H7 (cell line): ENCODE results near the gene NFIA. TPM values are rescaled to one million over a fixed set of nuclear protein-coding genes. Genes with fewer than 3 reads are reported as not detected.

Experiments used
- DNase-seq: peaks from one replicate; pipeline ENCODE4 v3.0.0; 2012
- H3K27me3 ChIP-seq: 2 replicates; pipeline ENCODE4 v1.6.0; 2011; ENCODE audit warnings: mild to moderate bottlenecking, low read length; ENCODE audit not compliant: control insufficient read depth, insufficient read depth
- H3K36me3 ChIP-seq: replicated peaks from 2 replicates; pipeline ENCODE4 v1.5.1; 2011; ENCODE audit warnings: low read length; ENCODE audit not compliant: control insufficient read depth, insufficient read depth
- H3K4me3 ChIP-seq: 2 replicates; pipeline ENCODE4 v1.5.1; 2011; ENCODE audit warnings: low read depth, mild to moderate bottlenecking, control low read depth, low read length, moderate library complexity; ENCODE audit not compliant: insufficient read depth
- total RNA-seq: library from RNA; depleted of rRNA; stranded (reverse); fragments of >200 nt; shearing (Covaris generic); gene quantifications from 2 replicates; pipeline ENCODE4 v1.2.3, GENCODE V29; 2014

Gene NFIA
- total RNA-seq, 1 experiment from 2014 or later, result 11.3 TPM

DNA sequence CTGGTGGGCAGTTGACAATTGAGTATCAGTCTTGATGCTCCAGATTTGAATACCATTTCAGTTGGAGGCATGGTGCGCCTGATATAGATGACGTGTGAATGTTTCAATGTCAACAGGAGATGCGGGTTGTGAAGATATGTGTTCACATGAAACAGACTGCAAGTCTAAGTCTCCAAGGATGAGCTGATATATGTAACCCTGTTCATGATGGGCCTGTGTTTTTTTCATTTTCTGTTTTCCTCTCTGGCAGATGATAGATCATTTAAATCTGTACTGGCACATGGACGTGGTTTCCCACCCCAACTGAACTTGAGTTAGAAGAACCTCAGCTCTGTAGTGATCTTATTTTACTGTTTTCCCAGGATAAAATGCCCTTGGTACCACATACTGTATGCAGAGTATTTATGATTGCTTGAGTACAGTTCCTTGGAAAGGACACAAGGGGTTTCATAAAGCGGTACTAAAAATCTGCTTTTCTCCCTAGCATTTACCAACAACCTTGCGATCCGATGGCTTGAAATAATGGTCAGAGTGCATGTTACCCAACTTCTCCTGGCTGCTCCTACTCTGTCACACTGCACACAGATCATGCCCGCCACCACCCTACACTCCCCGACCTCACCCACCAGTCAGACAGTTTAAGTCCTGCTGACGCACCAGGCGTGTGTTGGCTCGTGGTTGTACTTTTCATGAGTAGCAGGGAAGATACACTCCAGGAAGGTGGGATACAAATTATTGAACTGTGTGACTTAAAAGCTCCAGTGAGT is 131.1 kb downstream of the NFIA start:
- Histone ChIP-seq H3K36me3 (no peaks in the 10 kb centered on the region), H3K27me3 (no peaks in the 10 kb centered on the region), H3K4me3 (no peak overlapping the region)
- DNase-seq, result no peak

DNA sequence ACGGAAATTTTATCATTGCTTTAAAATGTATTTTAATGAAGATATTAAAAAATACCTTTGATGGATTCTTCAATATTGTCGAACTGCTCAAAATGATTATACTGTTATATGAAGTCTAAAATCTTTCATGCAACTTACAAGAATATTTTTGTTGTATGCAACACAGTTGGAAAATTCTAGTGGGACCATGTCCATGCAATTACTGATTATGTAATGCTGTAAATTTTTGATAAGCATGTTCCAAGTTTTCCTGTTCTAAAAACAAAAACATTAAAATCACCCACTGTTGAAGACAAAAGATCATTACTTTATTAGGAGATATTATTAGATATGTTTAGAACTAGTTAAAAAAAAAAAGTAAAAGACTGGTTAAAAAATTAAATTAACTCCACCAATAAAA is 132.8 kb downstream of the NFIA start:
- no peaks in the 10 kb centered on the region for H3K27me3 ChIP-seq
- no peaks in the 10 kb centered on the region for H3K36me3 ChIP-seq
- H3K4me3 ChIP-seq, result no peak overlapping the region
- DNase-seq, result no peak

DNA sequence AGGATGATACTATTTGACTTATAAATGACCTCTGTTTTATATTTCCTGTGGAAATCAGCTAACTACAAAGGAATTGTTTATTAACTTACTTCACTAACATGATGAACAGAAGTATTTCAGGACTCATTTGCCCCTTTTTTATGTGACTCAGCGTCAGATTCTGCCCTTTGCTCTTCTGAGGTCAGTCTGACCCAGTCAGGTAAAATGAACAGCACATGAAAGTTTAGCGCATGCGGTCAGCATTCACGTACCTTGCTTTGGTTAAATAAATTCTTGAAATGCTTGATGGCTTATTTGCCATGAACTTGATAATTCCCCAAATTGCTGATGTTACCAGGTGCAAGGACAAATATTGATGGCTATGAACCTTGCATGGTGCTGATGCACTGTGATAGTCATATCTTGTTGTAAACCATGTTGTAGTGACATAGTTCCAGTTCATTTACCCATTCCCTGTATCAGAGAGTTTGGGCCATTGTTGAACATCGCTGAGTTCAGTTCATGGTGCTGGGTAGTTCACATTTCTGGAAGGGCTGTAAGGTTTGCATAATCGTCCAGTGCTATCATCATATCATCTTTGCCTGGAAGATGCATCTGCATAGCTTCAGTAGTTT is 133.4 kb downstream of the NFIA start:
- no peak overlapping the region for H3K4me3 ChIP-seq
- no peak for DNase-seq
- no peaks in the 10 kb centered on the region for H3K36me3 ChIP-seq
- H3K27me3 ChIP-seq, result no peaks in the 10 kb centered on the region

DNA sequence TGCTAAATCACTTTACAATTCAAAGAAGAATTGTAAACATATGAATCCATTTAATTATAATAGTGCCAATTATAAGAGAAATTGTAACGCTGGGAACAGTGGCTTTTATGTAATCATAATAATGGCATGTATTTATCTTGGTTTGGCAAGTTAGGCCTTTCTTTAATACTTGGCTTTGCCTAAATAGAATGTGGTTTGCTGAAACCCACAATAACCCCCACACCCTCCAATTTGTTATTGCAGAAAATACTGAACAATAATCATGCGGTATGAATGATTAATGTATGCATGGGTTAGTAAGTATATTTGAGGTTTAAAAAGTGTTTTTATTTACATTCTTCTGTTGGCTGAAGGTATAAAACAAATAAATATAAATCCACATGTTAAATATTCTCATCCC is 138.2 kb downstream of the NFIA start:
- Histone ChIP-seq H3K4me3 (no peak overlapping the region), H3K27me3 (no peaks in the 10 kb centered on the region), H3K36me3 (no peaks in the 10 kb centered on the region)
- DNase-seq, result no peak

DNA sequence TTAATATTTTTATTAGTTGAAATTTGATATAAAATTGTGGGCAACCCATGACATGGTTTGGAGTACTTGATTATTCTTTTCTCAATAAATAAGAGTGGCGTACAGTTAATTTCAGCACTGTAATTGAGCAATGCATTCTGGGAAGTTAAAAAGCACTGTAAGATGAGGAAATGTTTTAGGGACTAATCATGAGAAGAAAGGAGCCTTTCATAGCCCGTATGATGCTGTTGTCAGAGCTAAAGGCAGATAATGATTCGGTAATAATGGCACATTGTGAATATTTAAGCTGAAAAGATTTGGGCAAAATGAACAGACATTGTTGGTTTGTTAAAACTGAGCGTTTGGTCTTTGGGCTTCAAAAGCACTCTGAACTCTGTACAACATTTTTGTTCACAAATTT is 139.3 kb downstream of the NFIA start:
- Histone ChIP-seq H3K4me3 (no peak overlapping the region), H3K36me3 (no peaks in the 10 kb centered on the region), H3K27me3 (no peaks in the 10 kb centered on the region)
- no peak for DNase-seq

DNA sequence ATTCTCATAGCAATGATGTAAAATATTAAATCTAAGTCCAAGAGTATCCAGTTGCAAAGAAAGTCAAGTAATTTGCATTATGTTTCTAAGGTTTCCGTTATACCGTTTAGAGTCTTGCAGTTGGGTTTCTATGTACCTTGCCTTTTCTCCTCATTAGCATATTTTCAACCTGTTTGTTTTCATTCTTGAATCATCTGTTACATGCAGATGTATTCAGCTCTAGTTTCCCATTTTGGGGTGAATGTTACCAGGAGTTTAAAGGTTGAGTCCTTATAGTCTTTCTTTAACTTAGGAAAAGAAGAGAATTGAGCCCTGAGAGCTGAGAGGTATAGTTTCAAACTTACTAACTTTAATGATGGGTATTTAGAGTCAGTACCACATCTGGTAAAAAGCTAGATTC is 139.9 kb downstream of the NFIA start:
- Histone ChIP-seq H3K27me3 (no peaks in the 10 kb centered on the region), H3K36me3 (no peaks in the 10 kb centered on the region), H3K4me3 (no peak overlapping the region)
- no peak for DNase-seq

DNA sequence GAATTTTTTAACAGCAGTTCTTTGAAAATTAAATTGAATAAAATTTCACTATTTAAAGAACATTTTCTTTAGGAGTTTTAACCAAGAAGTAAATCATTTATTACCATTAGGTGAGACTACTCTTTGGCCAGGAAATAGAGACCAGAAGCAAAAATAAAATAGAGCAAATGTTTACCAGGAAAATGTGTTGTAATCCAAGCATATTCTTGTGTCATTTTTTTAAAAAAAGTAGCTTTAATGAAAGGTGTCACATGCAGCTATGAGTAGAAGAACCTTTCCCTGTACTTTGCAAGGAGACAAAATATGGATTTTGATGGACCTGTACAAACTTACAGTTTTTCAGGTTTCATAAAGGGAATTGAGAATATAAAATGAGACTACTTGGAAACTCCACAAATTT is 140.8 kb downstream of the NFIA start:
- H3K36me3 ChIP-seq, result no peaks in the 10 kb centered on the region
- DNase-seq, result no peak
- H3K4me3 ChIP-seq, result no peak overlapping the region
- H3K27me3 ChIP-seq, result no peaks in the 10 kb centered on the region

DNA sequence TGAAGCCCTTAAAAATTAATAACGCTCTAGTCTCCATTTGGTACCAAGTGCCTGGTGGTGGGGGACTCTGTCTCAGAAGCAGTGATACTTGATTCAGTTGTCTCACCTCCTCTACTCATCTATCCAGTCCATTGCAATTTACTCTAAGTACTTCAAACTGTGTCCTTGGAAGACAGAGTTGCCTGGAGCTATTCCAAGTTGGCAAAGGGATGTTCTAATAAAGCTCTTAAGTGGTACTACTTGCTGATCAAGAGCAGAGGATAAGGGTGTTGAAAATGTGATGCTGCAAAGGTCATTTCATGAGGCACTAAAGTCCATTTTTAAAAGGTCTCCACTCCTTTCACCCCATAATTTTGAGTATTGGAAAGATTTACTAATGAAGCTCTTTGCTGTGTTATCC is 142.2 kb downstream of the NFIA start:
- H3K36me3 ChIP-seq, result no peaks in the 10 kb centered on the region
- no peak overlapping the region for H3K4me3 ChIP-seq
- DNase-seq, result no peak
- H3K27me3 ChIP-seq, result no peaks in the 10 kb centered on the region

DNA sequence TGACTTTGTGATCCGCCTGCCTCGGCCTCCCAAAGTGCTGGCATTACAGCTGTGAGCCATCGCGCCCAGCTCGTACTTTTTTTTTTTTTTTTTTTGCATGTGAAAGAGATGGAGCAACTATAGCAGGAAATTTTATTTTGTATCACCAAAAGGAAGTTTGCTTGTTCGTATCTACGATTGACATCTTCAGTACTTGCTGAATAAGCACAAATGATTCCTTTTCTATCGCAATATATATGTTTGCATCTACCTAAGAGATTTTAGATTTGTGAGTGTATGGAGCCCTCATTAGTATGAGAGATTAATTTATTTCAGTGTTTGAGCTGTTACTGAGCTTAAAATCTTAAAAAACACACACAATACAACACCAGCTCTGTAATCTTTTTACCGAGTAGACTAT is 143.1 kb downstream of the NFIA start:
- H3K36me3 ChIP-seq, result no peaks in the 10 kb centered on the region
- H3K27me3 ChIP-seq, result no peaks in the 10 kb centered on the region
- H3K4me3 ChIP-seq, result no peak overlapping the region
- DNase-seq, result no peak

DNA sequence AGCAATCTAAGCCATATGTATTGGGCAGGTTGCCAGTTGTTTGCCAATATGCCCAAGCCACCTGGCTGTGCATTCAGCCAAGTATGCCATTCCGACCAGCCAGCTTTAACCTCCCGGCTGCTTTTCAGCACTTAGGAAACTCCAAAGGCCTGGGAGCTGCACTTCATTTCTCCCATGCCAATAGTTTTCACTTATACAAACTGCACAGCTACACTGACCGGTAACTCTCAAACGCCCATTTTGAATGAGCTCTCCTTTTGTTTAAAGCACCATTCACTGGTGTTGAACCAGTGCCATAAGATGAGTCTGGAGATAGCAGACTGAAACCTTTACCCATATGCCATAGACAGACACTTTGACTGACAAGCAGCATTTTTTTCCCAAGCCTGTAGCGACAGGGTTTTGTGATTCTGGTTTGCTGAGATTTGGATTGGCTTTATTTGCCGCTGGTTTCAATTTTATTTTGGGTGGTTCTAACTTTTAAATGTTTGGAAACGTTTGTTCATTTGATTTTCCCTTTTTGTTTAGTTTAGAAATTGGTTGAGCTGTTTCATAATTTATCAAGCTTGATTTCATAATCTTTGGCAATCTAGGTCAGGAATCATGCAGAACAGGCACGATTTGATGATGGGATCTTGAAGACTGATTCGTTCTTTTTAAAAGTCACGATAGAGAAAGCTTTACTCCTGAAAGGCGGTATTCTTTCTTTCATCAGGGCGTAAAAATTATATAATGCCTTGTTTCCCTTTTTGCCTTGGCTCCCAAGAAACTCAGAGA is 144.6 kb downstream of the NFIA start:
- Histone ChIP-seq H3K27me3 (no peaks in the 10 kb centered on the region), H3K36me3 (no peaks in the 10 kb centered on the region), H3K4me3 (no peak overlapping the region)
- DNase-seq, result no peak

DNA sequence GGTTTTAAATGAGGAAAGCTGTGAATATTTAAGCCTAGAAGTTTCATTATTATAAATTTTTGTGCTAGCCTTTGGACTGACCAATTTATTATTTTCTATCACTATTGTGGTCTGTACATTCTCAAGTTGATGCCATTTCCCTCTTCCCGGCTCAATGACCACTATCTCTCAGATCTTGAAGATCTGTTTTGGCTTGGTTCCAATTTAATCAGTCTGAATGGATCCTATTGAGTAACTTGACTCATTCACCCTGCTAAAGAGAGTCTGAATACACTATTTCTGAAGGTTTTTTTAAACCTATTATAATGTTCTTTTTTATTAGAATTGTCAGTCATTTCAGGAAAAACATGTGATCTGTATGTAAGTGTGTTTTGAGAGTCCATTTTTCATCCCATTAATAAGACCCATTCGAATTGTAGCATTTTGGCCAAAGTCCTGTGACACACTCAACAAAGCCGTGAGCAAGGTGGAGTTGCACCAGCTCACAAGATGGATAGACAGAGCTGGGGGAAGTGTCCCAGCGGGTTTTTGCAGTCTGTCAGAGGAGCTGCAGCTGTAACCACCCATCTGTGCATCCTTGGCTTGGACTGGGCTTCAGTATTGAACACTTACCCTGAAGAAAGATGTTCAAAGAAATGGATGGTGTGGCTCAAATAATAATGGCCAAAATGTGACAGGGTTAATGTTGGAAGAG is 145.6 kb downstream of the NFIA start:
- no peak for DNase-seq
- Histone ChIP-seq H3K27me3 (no peaks in the 10 kb centered on the region), H3K4me3 (no peak overlapping the region), H3K36me3 (no peaks in the 10 kb centered on the region)

DNA sequence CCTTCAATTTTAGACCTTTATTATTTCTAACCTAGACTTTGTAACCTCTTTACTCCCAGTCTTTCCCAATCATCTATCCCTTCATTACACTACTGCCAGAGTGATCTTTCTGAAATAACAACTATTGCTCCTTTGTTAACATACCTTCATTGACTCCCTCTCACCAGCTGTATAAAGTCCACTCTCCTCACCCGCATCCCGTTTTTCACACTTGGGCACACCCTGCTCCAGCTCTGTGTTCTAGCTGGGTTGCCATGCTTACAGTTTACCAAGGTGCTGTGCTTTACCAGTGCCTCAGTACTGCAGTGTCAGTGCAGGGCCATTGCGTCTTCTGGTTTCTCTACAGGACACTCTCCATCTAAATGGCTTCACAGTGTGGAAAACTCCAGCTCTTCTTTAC is 148.2 kb downstream of the NFIA start:
- H3K4me3 ChIP-seq, result no peak overlapping the region
- no peak for DNase-seq
- no peaks in the 10 kb centered on the region for H3K27me3 ChIP-seq
- H3K36me3 ChIP-seq, result no peaks in the 10 kb centered on the region

DNA sequence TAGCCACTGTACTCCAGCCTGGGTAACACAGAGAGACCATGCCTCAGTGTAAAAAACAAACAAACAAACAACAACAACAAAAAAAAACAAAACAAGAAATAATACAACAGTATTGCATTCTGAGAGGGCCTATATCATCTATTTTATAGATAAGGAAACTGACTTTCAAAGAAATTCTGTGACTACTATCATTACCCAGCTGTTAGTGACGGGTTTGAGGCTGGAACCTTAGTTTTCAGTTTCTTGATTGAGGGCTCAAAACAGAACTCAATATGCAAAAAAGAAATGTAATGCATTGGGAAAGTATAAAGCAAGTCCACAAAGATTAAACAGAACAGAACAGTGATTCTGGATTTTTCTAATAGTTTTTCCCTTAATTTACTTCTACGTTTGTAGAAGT is 149.4 kb downstream of the NFIA start:
- no peak for DNase-seq
- H3K27me3 ChIP-seq, result no peaks in the 10 kb centered on the region
- no peak overlapping the region for H3K4me3 ChIP-seq

DNA sequence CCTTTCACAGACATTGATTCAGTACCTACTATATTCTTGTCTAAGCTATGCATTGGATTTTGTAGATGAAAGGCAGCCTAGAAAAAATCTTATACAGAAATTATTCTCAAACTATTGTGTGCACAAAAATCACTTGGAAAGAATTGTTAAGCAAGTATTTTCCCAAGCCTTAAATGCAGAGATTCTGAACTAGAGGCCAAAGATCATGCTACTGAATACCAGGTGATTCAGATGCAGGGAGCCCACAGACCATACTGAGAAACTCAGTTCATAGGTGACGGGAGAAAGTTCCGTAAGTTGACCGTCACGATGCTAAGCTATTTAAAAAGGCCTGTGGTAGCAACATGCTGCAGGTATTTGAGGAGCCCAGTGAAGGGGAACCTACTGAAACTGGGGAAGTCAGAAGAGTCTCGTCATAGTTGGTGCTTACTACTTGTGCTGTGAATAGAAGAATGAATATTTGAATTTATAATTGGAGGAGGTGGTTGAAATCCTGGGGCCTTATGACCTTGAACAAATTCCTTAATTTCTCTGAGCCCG is 150.8 kb downstream of the NFIA start:
- H3K36me3 ChIP-seq, result no peaks in the 10 kb centered on the region

More for the DNA sequence above, 149.4 kb downstream of the NFIA start:
- no peaks in the 10 kb centered on the region for H3K36me3 ChIP-seq

More for the DNA sequence above, 150.8 kb downstream of the NFIA start:
- no peak for DNase-seq
- H3K4me3 ChIP-seq, result no peak overlapping the region
- no peaks in the 10 kb centered on the region for H3K27me3 ChIP-seq
